Measurements from ENCODE around the gene HNRNPAB. TPM values are rescaled to one million over a fixed set of nuclear protein-coding genes. Genes with fewer than 3 reads are reported as not detected.
A peak's percentile ranks its signal among the peaks of the same experiment; 100 is the strongest.
"Not testable (repeated sequence)": the region's sequence is repeated elsewhere in the genome, so short reads cannot be mapped to it uniquely, and the experiment has no call there.

Gene HNRNPAB
- total RNA-seq, 6 experiments from 2014 or later: 44.2 to 96.1 (median 73.5) TPM

GRCh38 chr5:178237431-178238312 lies 33.3 kb downstream of the HNRNPAB start:
- H3K36me3 ChIP-seq: no peaks in the 10 kb centered on the region
- H3K27me3 ChIP-seq: no peaks in the 10 kb centered on the region
- no peaks in the 10 kb centered on the region for H3K9me3 ChIP-seq
- ATAC-seq (no peak), DNase-seq (peak in 1 of 3 donors; percentile 47)
- no peak overlapping the region for H3K4me3 ChIP-seq
- peaks cover 0 to 61% (median 34%) of the 10 kb centered on the region in 4 donors for H3K4me1 ChIP-seq
- intact Hi-C loops (cut with DNase I): no loop called here
- WGBS (ENCODE audit: insufficient coverage, low coverage, low lambda C conversion rate, missing lambda C conversion rate): 56% methylated on average over 5 of the region's 13 CpGs
- peak overlapping the region; percentile 10 to 95 (median 92) for H3K27ac ChIP-seq
- TF ChIP-seq POLR2A (IDR thresholded peaks at IDR 0.05) (no peak), CTCF (IDR thresholded peaks at IDR 0.05) (no peak)

GRCh38 chr5:178238313-178238635 lies 33.9 kb downstream of the HNRNPAB start:
- DNase-seq (peak in 1 of 3 donors; percentile 46), ATAC-seq (no peak)
- Histone ChIP-seq H3K4me1 (peaks cover 0 to 61% (median 34%) of the 10 kb centered on the region in 4 donors), H3K4me3 (no peak overlapping the region), H3K36me3 (no peaks in the 10 kb centered on the region), H3K27ac (peak overlapping the region; percentile 84 to 95 (median 92)), H3K9me3 (no peaks in the 10 kb centered on the region), H3K27me3 (no peaks in the 10 kb centered on the region)
- TF ChIP-seq CTCF (IDR thresholded peaks at IDR 0.05) (no peak), POLR2A (IDR thresholded peaks at IDR 0.05) (no peak)
- WGBS (ENCODE audit: insufficient coverage, low coverage, low lambda C conversion rate, missing lambda C conversion rate): 100% methylated on average over 1 of the region's 6 CpGs
- intact Hi-C loops (cut with DNase I): no loop called here

GRCh38 chr5:178238711-178239592 lies 34.6 kb downstream of the HNRNPAB start:
- H3K27me3 ChIP-seq: no peaks in the 10 kb centered on the region
- no peaks in the 10 kb centered on the region for H3K9me3 ChIP-seq
- no peak overlapping the region for H3K4me3 ChIP-seq
- intact Hi-C loops (cut with DNase I): no loop called here
- ATAC-seq (peak; percentile 20 to 59 (median 38)), DNase-seq (peak; percentile 57 to 69 (median 66))
- 65% methylated on average over 7 of the region's 17 CpGs for WGBS (ENCODE audit: insufficient coverage, low coverage, low lambda C conversion rate, missing lambda C conversion rate)
- H3K36me3 ChIP-seq: no peaks in the 10 kb centered on the region
- H3K27ac ChIP-seq: peak overlapping the region; percentile 84 to 95 (median 92)
- TF ChIP-seq POLR2A (IDR thresholded peaks at IDR 0.05) (peak; percentile 36), CTCF (IDR thresholded peaks at IDR 0.05) (no peak)
- H3K4me1 ChIP-seq: peaks cover 0 to 61% (median 34%) of the 10 kb centered on the region in 4 donors

GRCh38 chr5:178239626-178240301 lies 35.4 kb downstream of the HNRNPAB start:
- H3K36me3 ChIP-seq; H3K9me3 ChIP-seq; intact Hi-C loops (cut with DNase I); H3K27me3 ChIP-seq; H3K4me3 ChIP-seq: not testable (repeated sequence)
- H3K4me1 ChIP-seq: peaks cover 0 to 54% (median 34%) of the 10 kb centered on the region in 4 donors
- peak overlapping the region; percentile 79 to 88 (median 87) for H3K27ac ChIP-seq
- WGBS (ENCODE audit: insufficient coverage, low coverage, low lambda C conversion rate, missing lambda C conversion rate): 29% methylated on average over 7 of the region's 16 CpGs
- DNase-seq: peak; percentile 74 to 83 (median 75)
- peak; percentile 15 to 42 (median 26) for ATAC-seq

Data from right lobe of liver (tissue), 6 donors.